ENCODE measurements around the gene CIAO1. TPM values are rescaled to one million over a fixed set of nuclear protein-coding genes. Genes with fewer than 3 reads are reported as not detected.

Gene CIAO1
- total and polyA plus RNA-seq, 2 of the 13 experiments (the other 11 are each of a cell fraction or from before 2014, with no cell fraction given): 99.3 to 120 TPM

DNA sequence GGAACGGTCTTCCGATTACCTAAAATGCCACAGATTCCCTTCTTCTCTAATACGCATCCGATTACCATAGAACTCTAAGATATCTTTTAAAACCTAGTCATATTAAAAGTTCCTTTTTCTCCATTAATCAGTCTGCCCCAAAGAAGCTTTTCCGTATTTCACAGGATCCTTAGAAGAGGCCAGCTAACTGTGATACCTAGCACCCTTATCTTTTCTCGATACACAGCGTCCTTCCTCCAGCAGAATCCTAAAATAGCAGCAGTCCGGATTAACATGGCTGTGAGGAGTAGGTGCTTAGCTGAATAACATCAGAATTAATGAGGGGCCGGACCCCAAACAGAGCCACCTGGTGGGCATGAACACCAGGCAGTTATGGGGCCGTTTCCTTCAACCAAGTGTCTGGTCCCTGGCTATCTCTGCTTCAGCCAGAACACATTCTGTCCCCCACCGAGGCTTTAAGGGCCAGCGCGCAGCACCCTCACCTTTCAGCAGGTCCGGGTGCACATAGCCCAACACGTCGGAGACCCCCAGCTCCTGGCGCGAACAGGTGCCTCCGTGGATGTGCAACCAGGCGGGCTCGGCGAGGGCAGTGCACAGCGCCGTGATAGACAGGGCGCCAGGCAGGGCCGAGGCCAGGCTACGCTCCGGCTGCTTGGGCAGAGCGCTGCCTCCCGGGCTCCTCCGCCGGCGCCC, 1.2 kb upstream of the CIAO1 start (continued):
- TF ChIP-seq, protein P1, sequence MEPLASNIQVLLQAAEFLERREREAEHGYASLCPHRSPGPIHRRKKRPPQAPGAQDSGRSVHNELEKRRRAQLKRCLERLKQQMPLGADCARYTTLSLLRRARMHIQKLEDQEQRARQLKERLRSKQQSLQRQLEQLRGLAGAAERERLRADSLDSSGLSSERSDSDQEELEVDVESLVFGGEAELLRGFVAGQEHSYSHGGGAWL (CRISPR knock-in tag; IDR thresholded peaks at IDR 0.05): no peak
- TF ChIP-seq ONECUT2 (CRISPR knock-in tag; IDR thresholded peaks at IDR 0.05) (no peak), SMC3 (IDR thresholded peaks at IDR 0.05; ENCODE audit: low read length) (peak; percentile 75), SMYD3 (CRISPR knock-in tag; IDR thresholded peaks at IDR 0.05) (no peak), TOE1 (CRISPR knock-in tag; IDR thresholded peaks at IDR 0.05) (no peak), DPF2 (CRISPR knock-in tag; IDR thresholded peaks at IDR 0.05; ENCODE audit: borderline replicate concordance, low read depth) (no peak), ATM (IDR thresholded peaks at IDR 0.05; ENCODE audit: borderline replicate concordance) (no peak), SETDB1 (CRISPR knock-in tag; IDR thresholded peaks at IDR 0.05; ENCODE audit: borderline replicate concordance) (no peak)
- TF ChIP-seq, protein P2, sequence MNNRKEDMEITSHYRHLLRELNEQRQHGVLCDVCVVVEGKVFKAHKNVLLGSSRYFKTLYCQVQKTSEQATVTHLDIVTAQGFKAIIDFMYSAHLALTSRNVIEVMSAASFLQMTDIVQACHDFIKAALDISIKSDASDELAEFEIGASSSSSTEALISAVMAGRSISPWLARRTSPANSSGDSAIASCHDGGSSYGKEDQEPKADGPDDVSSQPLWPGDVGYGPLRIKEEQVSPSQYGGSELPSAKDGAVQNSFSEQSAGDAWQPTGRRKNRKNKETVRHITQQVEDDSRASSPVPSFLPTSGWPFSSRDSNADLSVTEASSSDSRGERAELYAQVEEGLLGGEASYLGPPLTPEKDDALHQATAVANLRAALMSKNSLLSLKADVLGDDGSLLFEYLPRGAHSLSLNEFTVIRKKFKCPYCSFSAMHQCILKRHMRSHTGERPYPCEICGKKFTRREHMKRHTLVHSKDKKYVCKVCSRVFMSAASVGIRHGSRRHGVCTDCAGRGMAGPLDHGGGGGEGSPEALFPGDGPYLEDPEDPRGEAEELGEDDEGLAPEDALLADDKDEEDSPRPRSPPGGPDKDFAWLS (CRISPR knock-in tag; IDR thresholded peaks at IDR 0.05; ENCODE audit: borderline replicate concordance): no peak
- TF ChIP-seq, protein P3, sequence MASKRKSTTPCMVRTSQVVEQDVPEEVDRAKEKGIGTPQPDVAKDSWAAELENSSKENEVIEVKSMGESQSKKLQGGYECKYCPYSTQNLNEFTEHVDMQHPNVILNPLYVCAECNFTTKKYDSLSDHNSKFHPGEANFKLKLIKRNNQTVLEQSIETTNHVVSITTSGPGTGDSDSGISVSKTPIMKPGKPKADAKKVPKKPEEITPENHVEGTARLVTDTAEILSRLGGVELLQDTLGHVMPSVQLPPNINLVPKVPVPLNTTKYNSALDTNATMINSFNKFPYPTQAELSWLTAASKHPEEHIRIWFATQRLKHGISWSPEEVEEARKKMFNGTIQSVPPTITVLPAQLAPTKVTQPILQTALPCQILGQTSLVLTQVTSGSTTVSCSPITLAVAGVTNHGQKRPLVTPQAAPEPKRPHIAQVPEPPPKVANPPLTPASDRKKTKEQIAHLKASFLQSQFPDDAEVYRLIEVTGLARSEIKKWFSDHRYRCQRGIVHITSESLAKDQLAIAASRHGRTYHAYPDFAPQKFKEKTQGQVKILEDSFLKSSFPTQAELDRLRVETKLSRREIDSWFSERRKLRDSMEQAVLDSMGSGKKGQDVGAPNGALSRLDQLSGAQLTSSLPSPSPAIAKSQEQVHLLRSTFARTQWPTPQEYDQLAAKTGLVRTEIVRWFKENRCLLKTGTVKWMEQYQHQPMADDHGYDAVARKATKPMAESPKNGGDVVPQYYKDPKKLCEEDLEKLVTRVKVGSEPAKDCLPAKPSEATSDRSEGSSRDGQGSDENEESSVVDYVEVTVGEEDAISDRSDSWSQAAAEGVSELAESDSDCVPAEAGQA (IDR thresholded peaks at IDR 0.05; ENCODE audit: low read depth): no peak
- TF ChIP-seq, protein P3 (CRISPR knock-in tag; IDR thresholded peaks at IDR 0.05; ENCODE audit: borderline replicate concordance): no peak
- TF ChIP-seq, protein P4, sequence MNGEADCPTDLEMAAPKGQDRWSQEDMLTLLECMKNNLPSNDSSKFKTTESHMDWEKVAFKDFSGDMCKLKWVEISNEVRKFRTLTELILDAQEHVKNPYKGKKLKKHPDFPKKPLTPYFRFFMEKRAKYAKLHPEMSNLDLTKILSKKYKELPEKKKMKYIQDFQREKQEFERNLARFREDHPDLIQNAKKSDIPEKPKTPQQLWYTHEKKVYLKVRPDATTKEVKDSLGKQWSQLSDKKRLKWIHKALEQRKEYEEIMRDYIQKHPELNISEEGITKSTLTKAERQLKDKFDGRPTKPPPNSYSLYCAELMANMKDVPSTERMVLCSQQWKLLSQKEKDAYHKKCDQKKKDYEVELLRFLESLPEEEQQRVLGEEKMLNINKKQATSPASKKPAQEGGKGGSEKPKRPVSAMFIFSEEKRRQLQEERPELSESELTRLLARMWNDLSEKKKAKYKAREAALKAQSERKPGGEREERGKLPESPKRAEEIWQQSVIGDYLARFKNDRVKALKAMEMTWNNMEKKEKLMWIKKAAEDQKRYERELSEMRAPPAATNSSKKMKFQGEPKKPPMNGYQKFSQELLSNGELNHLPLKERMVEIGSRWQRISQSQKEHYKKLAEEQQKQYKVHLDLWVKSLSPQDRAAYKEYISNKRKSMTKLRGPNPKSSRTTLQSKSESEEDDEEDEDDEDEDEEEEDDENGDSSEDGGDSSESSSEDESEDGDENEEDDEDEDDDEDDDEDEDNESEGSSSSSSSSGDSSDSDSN (CRISPR knock-in tag; IDR thresholded peaks at IDR 0.05): no peak
- TF ChIP-seq, protein P5, sequence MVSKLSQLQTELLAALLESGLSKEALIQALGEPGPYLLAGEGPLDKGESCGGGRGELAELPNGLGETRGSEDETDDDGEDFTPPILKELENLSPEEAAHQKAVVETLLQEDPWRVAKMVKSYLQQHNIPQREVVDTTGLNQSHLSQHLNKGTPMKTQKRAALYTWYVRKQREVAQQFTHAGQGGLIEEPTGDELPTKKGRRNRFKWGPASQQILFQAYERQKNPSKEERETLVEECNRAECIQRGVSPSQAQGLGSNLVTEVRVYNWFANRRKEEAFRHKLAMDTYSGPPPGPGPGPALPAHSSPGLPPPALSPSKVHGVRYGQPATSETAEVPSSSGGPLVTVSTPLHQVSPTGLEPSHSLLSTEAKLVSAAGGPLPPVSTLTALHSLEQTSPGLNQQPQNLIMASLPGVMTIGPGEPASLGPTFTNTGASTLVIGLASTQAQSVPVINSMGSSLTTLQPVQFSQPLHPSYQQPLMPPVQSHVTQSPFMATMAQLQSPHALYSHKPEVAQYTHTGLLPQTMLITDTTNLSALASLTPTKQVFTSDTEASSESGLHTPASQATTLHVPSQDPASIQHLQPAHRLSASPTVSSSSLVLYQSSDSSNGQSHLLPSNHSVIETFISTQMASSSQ (IDR thresholded peaks at IDR 0.05; ENCODE audit: low read depth): no peak
- TF ChIP-seq, protein P5 (CRISPR knock-in tag; IDR thresholded peaks at IDR 0.05; ENCODE audit: borderline replicate concordance): no peak

Data from HepG2 (cell line).